T-helper 2 cell (primary cell): ENCODE results near the gene PPP1R18.

ENCODE experiments used
- DNase-seq, 5 experiments: peaks; one replicate each; pipeline versions ENCODE4 v3.0.0 to v3.0.0-alpha.2; 2012 to 2022

The PPP1R18 gene

GRCh38 chr6:30689022-30689865 is 2.8 kb upstream of the PPP1R18 start:
- DNase-seq: no peak

GRCh38 chr6:30688569-30688968 is 2.1 kb upstream of the PPP1R18 start:
- DNase-seq: no peak

- DNase-seq: no peak
These were observed 1.4 kb upstream of the PPP1R18 start for GRCh38 chr6:30687659-30688431.

- DNase-seq: peak; percentile 49 to 79 (median 71)
These were observed 638 bp upstream of the PPP1R18 start for GRCh38 chr6:30686908-30687658.

GRCh38 chr6:30685157-30686008 is 1.1 kb downstream of the PPP1R18 start:
- peak in 2 of 5 experiments; percentile 15 to 39 for DNase-seq

- DNase-seq: peak in 3 of 5 experiments; percentile 22 to 85 (median 30)
These were observed 1.9 kb downstream of the PPP1R18 start for GRCh38 chr6:30684386-30685156.

- DNase-seq: no peak
These were observed 2.5 kb downstream of the PPP1R18 start for GRCh38 chr6:30683980-30684338.

- DNase-seq: peak in 1 of 5 experiments; percentile 15
These were observed 3.1 kb downstream of the PPP1R18 start for GRCh38 chr6:30683183-30683979.

- peak; percentile 72 to 97 (median 82) for DNase-seq
These were observed 4.0 kb downstream of the PPP1R18 start for GRCh38 chr6:30682143-30683117.

- DNase-seq: no peak
These were observed 4.7 kb downstream of the PPP1R18 start for GRCh38 chr6:30681766-30682142.

GRCh38 chr6:30679765-30680535 is 6.5 kb downstream of the PPP1R18 start:
- no peak for DNase-seq

GRCh38 chr6:30678964-30679726 is 7.3 kb downstream of the PPP1R18 start:
- DNase-seq: peak; percentile 82 to 89 (median 89)

GRCh38 chr6:30676660-30677285 is 9.7 kb downstream of the PPP1R18 start:
- no peak for DNase-seq

- peak; percentile 65 to 94 (median 82) for DNase-seq
These were observed 13.8 kb downstream of the PPP1R18 start, which contains the start of gene DHX16 for GRCh38 chr6:30672445-30673253. Gene DHX16, minus strand, starts transcription at chr6:30673006. Its CDS starts 165 bp downstream, at chr6:30672841.

GRCh38 chr6:30670760-30671527 is 15.5 kb downstream of the PPP1R18 start:
- no peak for DNase-seq
